SK-N-SH (cell line): ENCODE measurements around the gene SHB. TPM values are rescaled to one million over a fixed set of nuclear protein-coding genes. Genes with fewer than 3 reads are reported as not detected.

Experiments used
- CTCF ChIA-PET: fragments of 300-600, 350-600 bp; formaldehyde crosslinking; extraction: SDS; loops from one replicate; lab custom pipeline; 2021; lab: Yijun Ruan, JAX
- POLR2A ChIA-PET: fragments of 350-600 bp; sonication (Branson Sonifier 250); formaldehyde crosslinking; extraction: SDS; loops from one replicate; lab custom pipeline; 2020; ENCODE audit warnings: antibody characterized with exemption, inconsistent platforms; lab: Yijun Ruan, JAX
- DNase-seq: peaks from one replicate; pipeline ENCODE4 v3.0.0; 2012
- H2AFZ ChIP-seq: fragments of 200-600 bp; sonication (generic); 2 replicates; pipeline ENCODE4 v1.8.1; 2016; ENCODE audit warnings: antibody characterized with exemption, mild to moderate bottlenecking, low read depth
- H3F3A ChIP-seq: fragments of 200-600 bp; sonication (generic); replicated peaks from 2 replicates; pipeline ENCODE3; 2016; ENCODE audit warnings: antibody characterized with exemption, mild to moderate bottlenecking; ENCODE audit not compliant: insufficient read depth
- H3K27ac ChIP-seq, 2 experiments: fragments of 200-500 bp in 1 of 2; fragments of 200-600 bp in 1 of 2; sonication (Bioruptor generic) in 1 of 2; sonication (generic), shearing (Covaris generic) in 1 of 2; 2 replicates each; pipeline versions ENCODE4 v1.5.1 to v1.6.1; 2014 to 2016; ENCODE audit warnings: low read depth in 2 of 2, inconsistent platforms in 1 of 2, low read length in 1 of 2, mild to moderate bottlenecking in 1 of 2, mixed read lengths in 1 of 2
- H3K27me3 ChIP-seq: fragments of 200-600 bp; sonication (generic), shearing (Covaris generic); 2 replicates; pipeline ENCODE4 v1.6.1; 2016; ENCODE audit warnings: mixed run types; ENCODE audit not compliant: insufficient read depth
- H3K36me3 ChIP-seq, 2 experiments: fragments of 200-500 bp in 1 of 2; fragments of 200-600 bp in 1 of 2; sonication (Bioruptor generic) in 1 of 2; sonication (generic) in 1 of 2; replicated peaks in 1 of 2; 2 replicates each; pipeline versions ENCODE3 to v1.5.1; 2014 to 2016; ENCODE audit warnings: low read length in 1 of 2, mild to moderate bottlenecking in 1 of 2; ENCODE audit not compliant: insufficient read depth in 2 of 2, control insufficient read depth in 1 of 2
- H3K4me1 ChIP-seq, 2 experiments: fragments of 200-500 bp in 1 of 2; fragments of 200-600 bp in 1 of 2; sonication (Bioruptor generic) in 1 of 2; sonication (generic), shearing (Covaris generic) in 1 of 2; 2 replicates each; pipeline versions ENCODE4 v1.5.1 to v1.6.1; 2014 to 2016; ENCODE audit warnings: low read depth in 1 of 2, low read length in 1 of 2, mixed run types in 1 of 2; ENCODE audit not compliant: insufficient read depth in 2 of 2, control insufficient read depth in 1 of 2
- H3K4me2 ChIP-seq: fragments of 200-600 bp; sonication (generic), shearing (Covaris generic); 2 replicates; pipeline ENCODE4 v1.6.1; 2017; ENCODE audit warnings: mixed run types
- H3K4me3 ChIP-seq, 2 experiments: fragments of 200-500 bp in 1 of 2; fragments of 200-600 bp in 1 of 2; sonication (Bioruptor generic) in 1 of 2; sonication (generic), shearing (Covaris generic) in 1 of 2; 2 replicates each; pipeline versions ENCODE4 v1.5.1 to v1.8.1; 2014 to 2016; ENCODE audit warnings: low read depth in 2 of 2, inconsistent platforms in 1 of 2, low read length in 1 of 2, mild to moderate bottlenecking in 1 of 2, mixed read lengths in 1 of 2, moderate library complexity in 1 of 2
- H3K79me2 ChIP-seq: fragments of 200-600 bp; sonication (generic); 2 replicates; pipeline ENCODE4 v1.8.1; 2017; ENCODE audit warnings: mild to moderate bottlenecking; ENCODE audit not compliant: insufficient read depth
- H3K9ac ChIP-seq: fragments of 200-600 bp; sonication (generic); 2 replicates; pipeline ENCODE4 v1.6.1; 2017; ENCODE audit warnings: mixed run types
- H3K9me2 ChIP-seq: fragments of 200-600 bp; sonication (generic); 2 replicates; pipeline ENCODE4 v1.6.1; 2017; ENCODE audit warnings: mixed run types
- H3K9me3 ChIP-seq: fragments of 200-600 bp; sonication (generic); 2 replicates; pipeline ENCODE4 v1.6.1; 2017; ENCODE audit warnings: mixed run types, mild to moderate bottlenecking, moderate library complexity
- H4K20me1 ChIP-seq: fragments of 200-600 bp; sonication (generic); 2 replicates; pipeline ENCODE4 v1.6.1; 2017; ENCODE audit warnings: mild to moderate bottlenecking, mixed run types; ENCODE audit not compliant: insufficient read depth
- CTCF ChIP-seq: fragments of 200-600 bp; sonication (generic); IDR thresholded peaks from 2 replicates; pipeline ENCODE4 v1.6.1; 2017; ENCODE audit warnings: antibody characterized with exemption, mild to moderate bottlenecking, moderate library complexity
- ELF1 ChIP-seq: IDR thresholded peaks from 2 replicates; pipeline ENCODE4 v1.4.0; 2012
- EP300 ChIP-seq, 2 experiments: IDR thresholded peaks; 2 replicates each; pipeline versions ENCODE4 v1.4.0 to v1.6.1; 2012; ENCODE audit warnings: borderline replicate concordance in 1 of 2, low read depth in 1 of 2, low read length in 1 of 2
- EZH2phosphoT487 ChIP-seq: fragments of 200-600 bp; sonication (generic); IDR thresholded peaks from 2 replicates; pipeline ENCODE4 v1.6.1; 2017; ENCODE audit warnings: low read depth, mixed run types, mild to moderate bottlenecking, antibody characterized with exemption, moderate library complexity, borderline replicate concordance
- FOSL2 ChIP-seq: IDR thresholded peaks from 2 replicates; pipeline ENCODE4 v1.4.0; 2012; ENCODE audit warnings: low read depth, mild to moderate bottlenecking, moderate library complexity, borderline replicate concordance
- FOXJ3 ChIP-seq: sonication (generic); formaldehyde crosslinking; IDR thresholded peaks from 2 replicates; pipeline ENCODE4 v1.5.1; 2020; ENCODE audit warnings: mild to moderate bottlenecking, missing genetic modification reagents
- JUND ChIP-seq: IDR thresholded peaks from 2 replicates; pipeline ENCODE4 v1.4.0; 2012
- MAX ChIP-seq: IDR thresholded peaks from 2 replicates; pipeline ENCODE4 v1.4.0; 2012; ENCODE audit warnings: low read depth
- MEF2A ChIP-seq: IDR thresholded peaks from 2 replicates; pipeline ENCODE4 v1.4.0; 2012; ENCODE audit warnings: low read depth, borderline replicate concordance
- POLR2AphosphoS5 ChIP-seq: IDR thresholded peaks from 2 replicates; pipeline ENCODE4 v1.6.1; 2012; ENCODE audit warnings: low read depth, low read length
- RAD21 ChIP-seq: IDR thresholded peaks from 2 replicates; pipeline ENCODE4 v1.6.1; 2012; ENCODE audit warnings: mild to moderate bottlenecking, low read length
- REST ChIP-seq: IDR thresholded peaks from 2 replicates; pipeline ENCODE4 v1.6.1; 2012; ENCODE audit warnings: mild to moderate bottlenecking, low read depth, low read length, moderate library complexity
- RFX5 ChIP-seq: IDR thresholded peaks from 2 replicates; pipeline ENCODE4 v1.6.1; 2012; ENCODE audit warnings: mild to moderate bottlenecking, improper control_type of control experiment, low read length
- SIN3A ChIP-seq: IDR thresholded peaks from 2 replicates; pipeline ENCODE4 v1.6.1; 2012; ENCODE audit warnings: low read depth, mild to moderate bottlenecking, low read length, moderate library complexity, borderline replicate concordance
- SMC3 ChIP-seq: IDR thresholded peaks from 2 replicates; pipeline ENCODE4 v1.6.1; 2012; ENCODE audit warnings: low read depth, low read length, improper control_type of control experiment
- YY1 ChIP-seq: IDR thresholded peaks from 2 replicates; pipeline ENCODE4 v1.4.0; 2012; ENCODE audit warnings: low read depth, mild to moderate bottlenecking
- ZBTB33 ChIP-seq: IDR thresholded peaks from 2 replicates; pipeline ENCODE4 v1.4.0; 2012; ENCODE audit warnings: low read depth, borderline replicate concordance
- WGBS: methylation state at CpG from one replicate; pipeline ENCODE4 v1.1.6; 2017; ENCODE audit warnings: low lambda C conversion rate; 5-methylcytosine and 5-hydroxymethylcytosine counted together
- polyA plus RNA-seq, 3 experiments: library from polyadenylated mRNA; depleted of rRNA; stranded (reverse); fragments of >200 nt; gene quantifications; 2 replicates each; pipeline ENCODE4 v1.2.3, GENCODE V29; 2012

Gene SHB
- polyA plus RNA-seq, 1 of the 3 experiments (the other 2 are of a cell fraction): 26.0 TPM

DNA sequence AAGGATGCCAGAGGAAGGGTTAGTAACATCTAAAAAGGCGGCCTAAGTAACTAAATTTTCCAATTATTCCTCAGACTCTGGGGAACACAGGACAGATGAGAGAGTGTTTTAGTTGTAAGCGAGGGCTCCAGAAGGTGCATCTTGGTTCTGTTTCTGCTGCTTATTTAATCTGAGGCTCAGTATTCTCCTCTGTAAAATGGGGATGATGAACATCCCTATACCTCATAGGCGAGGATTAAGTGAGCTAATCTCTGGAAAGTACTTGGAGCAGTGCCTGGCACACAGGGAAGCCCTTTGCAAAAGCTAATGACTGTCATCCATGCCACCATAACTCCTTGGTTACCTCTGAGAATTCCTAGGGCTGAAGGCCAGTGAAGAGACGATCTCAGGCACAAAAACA is 59.0 kb downstream of the SHB start:
- Histone ChIP-seq H3K4me3 (no peak overlapping the region), H3K27me3 (no peaks in the 10 kb centered on the region), H3K27ac (peak overlapping the region in 1 of 2 experiments; percentile 93; a peak in 2 of 4 replicates), H3F3A (peaks cover 14% of the 10 kb centered on the region), H3K9me2 (no peaks in the 10 kb centered on the region), H3K9me3 (no peaks in the 10 kb centered on the region), H3K4me2 (no peak overlapping the region), H3K36me3 (peaks cover 11 to 38% of the 10 kb centered on the region in 2 experiments), H3K9ac (peak overlapping the region; percentile 53; the same call in 1 of the 2 replicates), H4K20me1 (0 out of 2 replicates have a peak, but pooled peaks cover 4% of the 10 kb centered on the region), H2AFZ (no peak overlapping the region), H3K4me1 (peaks cover 24 to 27% of the 10 kb centered on the region in 2 experiments; a peak in 3 of 4 replicates), H3K79me2 (peaks cover 100% of the 10 kb centered on the region)
- 83% methylated on average over 4 of the region's 4 CpGs for WGBS
- CTCF ChIA-PET: interaction anchor here (3.6 kb wide), 1 partner anchor 96 kb away, joined by 12 read pairs; no protein-coding TSS in a partner anchor
- POLR2A ChIA-PET: no interaction called here
- DNase-seq: no peak
- TF ChIP-seq ELF1: no peak
- TF ChIP-seq FOSL2: no peak
- no peak for TF ChIP-seq EZH2phosphoT487
- no peak for TF ChIP-seq REST
- no peak for TF ChIP-seq RFX5
- no peak for TF ChIP-seq RAD21
- TF ChIP-seq EP300 (IDR thresholded peaks at IDR 0.05; ENCODE audit: borderline replicate concordance in 1 of 2, low read depth in 1 of 2, low read length in 1 of 2): no peak
- TF ChIP-seq POLR2AphosphoS5: no peak
- no peak for TF ChIP-seq FOXJ3
- TF ChIP-seq JUND: no peak
- TF ChIP-seq MAX: no peak
- TF ChIP-seq SMC3: no peak
- TF ChIP-seq MEF2A: no peak
- TF ChIP-seq SIN3A: no peak
- TF ChIP-seq CTCF: no peak
- TF ChIP-seq YY1: no peak
- no peak for TF ChIP-seq ZBTB33
